Myocyte (in vitro differentiated cells): ENCODE data around the gene GP1BA. TPM values are rescaled to one million over a fixed set of nuclear protein-coding genes. Genes with fewer than 3 reads are reported as not detected.

Source experiments
- DNase-seq: peaks from one replicate; pipeline ENCODE4 v3.0.0-alpha.2; 2012; ENCODE audit warnings: low read depth
- polyA plus RNA-seq: library from polyadenylated mRNA; unstranded; fragments of >200 nt; gene quantifications from one replicate; pipeline ENCODE4 v1.2.1, GENCODE V29; 2012; ENCODE audit warnings: missing spikeins
- total RNA-seq: library from RNA; depleted of rRNA; stranded (reverse); fragments of >200 nt; gene quantifications from 2 replicates; pipeline ENCODE4 v1.2.3, GENCODE V29; 2014

The GP1BA gene
- not detected in 2 replicates for total RNA-seq
- 1.0 TPM for polyA plus RNA-seq

GRCh38 chr17:4931963-4932362 is at the start of gene GP1BA:
Gene GP1BA, plus strand, starts transcription at chr17:4932277. Its CDS starts 328 bp downstream, at chr17:4932605.
- DNase-seq = no peak

- no peak for DNase-seq
Observed at GRCh38 chr17:4884489-4884888, 47.6 kb upstream of the GP1BA start.

GRCh38 chr17:4886830-4887229 is 45.2 kb upstream of the GP1BA start:
- no peak for DNase-seq

- DNase-seq = no peak
Observed at GRCh38 chr17:4887581-4887980, 44.5 kb upstream of the GP1BA start.

GRCh38 chr17:4891411-4892410 is 40.4 kb upstream of the GP1BA start:
- no peak for DNase-seq

- no peak for DNase-seq
Observed at GRCh38 chr17:4892499-4893221, 39.4 kb upstream of the GP1BA start.

GRCh38 chr17:4893272-4893671 is 38.8 kb upstream of the GP1BA start:
- no peak for DNase-seq

- DNase-seq = no peak
Observed at GRCh38 chr17:4893721-4894560, 38.1 kb upstream of the GP1BA start.

- DNase-seq = no peak
Observed at GRCh38 chr17:4895121-4895520, 37.0 kb upstream of the GP1BA start.

- DNase-seq = no peak
Observed at GRCh38 chr17:4895657-4896331, 36.3 kb upstream of the GP1BA start.

GRCh38 chr17:4896332-4897197 is 35.5 kb upstream of the GP1BA start:
- no peak for DNase-seq

- no peak for DNase-seq
Observed at GRCh38 chr17:4897198-4897687, 34.8 kb upstream of the GP1BA start.

GRCh38 chr17:4897785-4898184 is 34.3 kb upstream of the GP1BA start:
- DNase-seq = no peak

- DNase-seq = no peak
Observed at GRCh38 chr17:4898351-4898750, 33.7 kb upstream of the GP1BA start.

GRCh38 chr17:4898927-4899326 is 33.1 kb upstream of the GP1BA start:
- no peak for DNase-seq

- no peak for DNase-seq
Observed at GRCh38 chr17:4899341-4900230, 32.5 kb upstream of the GP1BA start, which contains the start of gene C17orf107. Gene C17orf107, plus strand, starts transcription at chr17:4899536. Its CDS starts 227 bp downstream, at chr17:4899763.

GRCh38 chr17:4900231-4901107 is 31.6 kb upstream of the GP1BA start:
- no peak for DNase-seq
